GM18526 (cell line): Measurements from ENCODE around the gene RASA3.

Experiments used
- POLR2A ChIP-seq: IDR thresholded peaks from 3 replicates; pipeline ENCODE4 v1.6.1; 2011; ENCODE audit not compliant: insufficient read length; ENCODE audit errors: extremely low read depth

The RASA3 gene

DNA sequence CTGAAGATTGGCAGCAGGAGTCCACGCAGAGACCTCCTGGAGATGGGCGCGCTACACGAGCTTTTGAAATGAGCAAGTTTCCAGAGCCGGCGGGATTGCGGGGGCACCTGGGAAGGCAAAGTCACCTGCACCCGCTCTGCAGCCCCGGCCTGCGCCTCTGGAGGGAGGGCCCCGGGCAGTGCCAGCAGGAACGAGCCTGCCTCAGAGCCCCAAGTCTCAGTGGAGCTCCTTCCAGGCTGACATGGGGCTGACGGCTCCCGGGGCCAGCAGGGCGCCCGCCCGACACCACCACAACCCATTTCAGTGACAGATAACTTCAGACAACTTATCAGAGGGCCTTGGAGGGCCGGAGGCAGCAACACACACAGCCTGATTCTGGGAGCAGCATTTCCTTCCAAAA, 45.0 kb downstream of the RASA3 start:
- no peak for TF ChIP-seq POLR2A

DNA sequence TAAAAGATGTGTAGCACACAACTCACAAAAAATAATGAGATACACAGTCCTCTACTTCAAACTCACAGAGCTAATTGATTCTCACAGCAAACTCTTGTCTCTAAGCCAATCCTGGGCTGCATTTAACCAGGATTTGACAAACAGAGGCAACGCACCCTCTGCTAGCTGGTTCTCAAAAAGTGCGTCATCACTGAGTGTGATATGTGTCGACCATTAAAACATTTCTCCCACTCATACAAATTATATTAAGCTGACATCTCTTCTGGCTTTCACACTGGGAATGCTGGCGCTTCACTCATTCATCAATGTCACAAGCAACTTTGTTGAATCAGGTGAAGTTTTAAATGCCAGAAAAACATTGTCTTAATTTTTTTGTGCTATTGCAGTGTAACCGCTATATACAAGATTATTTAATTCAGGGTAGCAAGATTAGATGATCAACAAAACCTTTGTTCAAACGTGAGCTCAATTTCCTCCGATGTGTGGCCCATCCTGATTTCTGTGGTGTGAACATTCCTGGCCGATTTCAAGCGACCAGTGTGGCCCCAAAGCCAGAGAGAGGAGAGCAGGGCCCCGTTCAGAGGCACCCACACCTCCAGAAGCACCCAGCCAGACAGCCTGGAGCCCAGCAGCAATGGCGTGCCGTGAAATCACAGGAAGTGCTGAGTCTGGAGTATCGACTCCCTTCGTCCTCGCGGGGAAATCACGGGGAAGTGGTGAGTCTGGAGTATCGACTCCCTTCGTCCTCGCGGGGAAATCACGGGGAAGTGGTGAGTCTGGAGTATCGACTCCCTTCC, 49.4 kb downstream of the RASA3 start:
- no peak for TF ChIP-seq POLR2A

DNA sequence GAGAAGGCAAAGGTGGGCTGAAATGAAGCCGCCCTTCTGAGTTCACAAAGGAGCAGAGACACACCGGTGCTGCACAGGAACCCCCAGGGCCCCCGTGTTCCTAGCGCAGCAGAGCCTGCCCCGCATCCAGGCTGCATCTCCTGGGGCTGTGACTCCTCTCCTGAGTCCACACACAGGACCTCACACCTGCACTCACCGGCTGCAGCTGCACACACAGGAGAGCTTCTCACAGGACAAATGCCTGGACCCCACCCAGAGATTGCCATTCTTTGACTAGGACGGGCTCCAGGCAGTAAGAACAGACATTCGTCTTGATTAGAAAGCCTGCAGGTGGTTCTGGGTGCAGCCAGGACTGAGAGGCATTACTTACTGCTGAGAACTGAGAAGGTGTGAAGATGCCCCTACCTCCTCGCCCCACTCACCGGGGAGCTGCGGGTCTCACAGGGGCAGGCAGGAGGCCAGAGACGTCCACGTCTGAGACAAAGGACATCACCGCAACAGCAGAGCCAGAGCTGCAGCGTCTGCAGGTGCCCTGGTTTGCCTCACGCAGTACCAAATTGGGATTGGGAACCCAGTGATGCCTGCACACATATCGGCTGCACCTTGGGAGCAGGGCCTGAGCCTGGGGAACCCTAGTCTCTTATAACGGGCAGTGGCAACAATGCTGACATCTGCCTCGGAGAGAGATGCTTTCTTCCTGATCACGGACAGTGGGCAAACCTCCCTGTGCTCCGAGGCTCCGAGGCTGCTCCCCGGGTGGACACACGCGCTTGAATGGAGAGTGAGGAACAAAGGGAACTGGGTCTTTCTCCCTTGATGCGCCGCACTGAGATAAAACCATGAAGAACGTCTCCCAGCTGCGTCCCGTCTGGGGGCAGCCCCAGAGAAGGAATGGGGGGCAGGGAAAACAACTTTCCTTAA, 50.4 kb downstream of the RASA3 start:
- no peak for TF ChIP-seq POLR2A

DNA sequence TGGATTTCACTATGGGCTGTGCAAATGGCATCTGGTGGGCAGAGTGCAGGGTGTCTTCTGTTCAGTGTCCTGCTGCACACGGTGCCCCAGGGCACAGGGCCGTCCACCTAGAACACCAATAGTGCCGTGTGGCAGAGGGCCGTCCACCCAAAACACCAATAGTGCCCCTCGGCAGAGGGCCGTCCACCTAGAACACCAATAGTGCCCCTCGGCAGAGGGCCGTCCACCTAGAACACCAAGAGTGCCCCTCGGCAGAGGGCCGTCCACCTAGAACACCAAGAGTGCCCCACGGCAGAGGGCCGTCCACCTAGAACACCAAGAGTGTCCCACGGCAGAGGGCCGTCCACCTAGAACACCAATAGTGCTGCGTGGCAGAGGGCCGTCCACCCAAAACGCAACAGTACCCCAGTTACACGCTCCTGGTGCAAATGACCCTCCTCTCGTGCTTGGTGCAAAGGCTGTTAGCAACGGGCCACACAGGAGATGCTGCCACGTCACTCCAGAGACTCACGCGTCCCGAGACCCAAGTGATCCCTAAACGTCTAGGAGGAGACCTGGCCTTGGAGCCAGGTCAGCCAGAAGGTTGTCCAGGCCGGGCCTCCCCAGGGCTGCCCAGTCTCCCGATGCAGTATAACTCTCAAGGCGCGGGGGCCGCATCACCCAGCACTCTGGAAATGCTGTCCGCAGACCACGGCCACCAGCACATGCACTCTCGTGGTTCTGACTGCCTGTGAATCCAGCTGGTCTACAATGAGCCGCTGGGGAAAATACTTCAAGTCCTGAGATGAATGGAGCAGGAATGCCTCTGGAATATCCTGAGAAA, 51.5 kb downstream of the RASA3 start:
- TF ChIP-seq POLR2A = no peak

DNA sequence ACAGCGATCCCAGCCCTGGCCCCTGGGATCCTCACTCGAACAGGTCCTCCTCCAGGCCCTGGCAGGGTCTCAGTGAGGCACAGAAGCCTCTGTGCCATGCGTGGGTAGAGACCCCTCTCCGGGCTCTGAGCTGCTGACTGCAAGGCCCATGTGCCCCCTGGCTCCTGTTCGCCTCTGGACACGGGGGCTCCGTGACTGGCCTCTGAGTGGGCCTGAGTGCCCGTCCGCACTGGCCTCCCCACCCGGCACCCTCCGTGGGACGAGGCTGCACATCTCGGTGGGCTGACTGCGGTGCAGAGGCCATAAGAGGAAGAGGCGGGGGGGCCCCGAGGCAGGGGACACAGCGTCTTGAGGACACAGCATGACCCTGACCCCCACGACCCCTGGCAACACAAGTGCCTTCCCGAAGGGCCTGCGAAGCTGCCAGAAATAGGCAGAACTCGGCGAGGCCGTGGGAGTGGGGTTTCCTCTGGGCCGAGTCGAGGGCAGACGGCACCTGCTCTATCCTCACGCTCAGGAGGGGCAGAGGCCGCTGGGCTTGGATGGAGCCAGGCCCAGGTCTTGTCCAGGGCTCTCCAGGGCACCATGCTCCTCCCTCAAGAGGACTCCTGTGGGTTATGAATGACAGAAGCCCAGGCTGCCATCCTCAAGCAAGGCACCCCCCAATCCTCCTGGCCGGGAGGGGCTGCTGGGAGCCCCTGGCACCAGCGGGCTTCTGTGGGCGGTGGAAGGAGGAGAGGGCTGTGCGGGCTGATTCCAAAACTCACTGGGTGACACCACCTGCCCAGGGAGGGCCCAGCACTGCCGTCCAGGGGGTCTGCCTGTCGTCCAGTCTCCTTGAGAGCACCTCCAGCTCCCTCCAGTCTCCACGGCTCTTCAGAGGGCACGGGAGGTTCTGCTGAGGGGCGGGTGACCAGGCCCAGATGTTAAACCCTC, 52.6 kb downstream of the RASA3 start:
- TF ChIP-seq POLR2A = no peak

DNA sequence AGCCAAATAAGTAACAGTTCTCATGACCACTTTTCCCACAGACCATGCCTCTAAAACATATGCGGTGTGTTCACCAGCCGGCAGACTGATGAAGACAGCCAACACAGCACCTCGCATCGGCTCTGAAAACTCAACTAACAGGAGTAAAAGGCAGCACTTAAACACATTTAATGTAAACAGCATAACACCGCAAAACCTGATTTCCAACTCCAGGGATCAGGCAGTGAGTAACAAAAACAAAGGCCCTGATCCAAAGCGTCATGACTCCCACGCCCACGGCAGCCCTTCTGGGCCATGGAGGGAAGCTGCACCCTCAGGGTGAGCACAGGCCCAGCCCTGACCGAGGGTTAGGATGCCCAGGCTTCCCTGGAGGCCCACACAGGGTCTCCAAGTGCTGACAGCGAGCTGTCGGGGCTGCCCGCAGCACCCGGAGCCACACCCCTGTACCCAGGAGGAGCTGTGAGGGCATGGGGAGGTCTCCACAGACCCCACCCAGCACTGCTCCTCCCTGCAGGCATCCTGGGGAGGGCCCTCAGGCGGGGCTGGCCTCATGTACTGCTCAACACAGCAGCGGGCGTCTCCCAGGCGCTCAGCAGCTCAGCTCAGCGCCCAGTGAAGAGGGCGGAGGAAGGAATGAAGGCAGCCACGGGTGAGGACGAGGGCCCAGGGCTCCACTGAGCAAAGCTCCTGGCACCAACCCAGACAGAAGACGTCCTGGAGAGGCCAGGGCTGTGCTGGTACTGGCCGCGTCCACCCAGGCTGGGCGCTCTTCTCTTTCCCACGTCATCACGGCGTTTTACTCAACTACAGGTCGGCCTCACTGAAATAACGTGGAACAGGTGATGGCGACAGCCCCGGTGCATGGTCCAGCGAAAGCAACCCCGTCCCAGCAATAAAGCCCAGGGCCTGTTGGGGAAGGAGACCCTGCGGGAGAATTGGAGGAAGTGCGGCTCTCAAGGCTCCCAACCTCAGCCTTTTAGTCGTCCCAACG, 53.7 kb downstream of the RASA3 start:
- TF ChIP-seq POLR2A = no peak

DNA sequence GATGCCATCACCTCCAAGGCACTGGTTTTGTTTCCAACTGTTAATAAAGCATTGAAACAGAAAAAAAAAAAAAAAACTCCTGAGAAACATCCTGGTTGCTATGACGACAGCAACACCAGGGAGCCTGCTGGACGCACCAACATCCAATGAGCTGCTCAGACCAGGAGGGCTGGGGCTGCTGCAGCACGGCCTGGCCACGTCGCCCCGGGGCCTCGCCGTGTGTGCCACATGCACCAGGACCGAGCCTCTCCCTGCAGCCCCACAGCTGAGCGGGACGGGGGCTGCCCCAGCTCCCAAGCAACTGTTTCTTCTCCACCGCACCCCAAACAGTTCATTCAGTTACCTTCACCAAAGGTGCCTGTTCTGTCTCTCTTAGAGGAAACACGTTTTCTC, 54.5 kb downstream of the RASA3 start:
- TF ChIP-seq POLR2A = no peak

DNA sequence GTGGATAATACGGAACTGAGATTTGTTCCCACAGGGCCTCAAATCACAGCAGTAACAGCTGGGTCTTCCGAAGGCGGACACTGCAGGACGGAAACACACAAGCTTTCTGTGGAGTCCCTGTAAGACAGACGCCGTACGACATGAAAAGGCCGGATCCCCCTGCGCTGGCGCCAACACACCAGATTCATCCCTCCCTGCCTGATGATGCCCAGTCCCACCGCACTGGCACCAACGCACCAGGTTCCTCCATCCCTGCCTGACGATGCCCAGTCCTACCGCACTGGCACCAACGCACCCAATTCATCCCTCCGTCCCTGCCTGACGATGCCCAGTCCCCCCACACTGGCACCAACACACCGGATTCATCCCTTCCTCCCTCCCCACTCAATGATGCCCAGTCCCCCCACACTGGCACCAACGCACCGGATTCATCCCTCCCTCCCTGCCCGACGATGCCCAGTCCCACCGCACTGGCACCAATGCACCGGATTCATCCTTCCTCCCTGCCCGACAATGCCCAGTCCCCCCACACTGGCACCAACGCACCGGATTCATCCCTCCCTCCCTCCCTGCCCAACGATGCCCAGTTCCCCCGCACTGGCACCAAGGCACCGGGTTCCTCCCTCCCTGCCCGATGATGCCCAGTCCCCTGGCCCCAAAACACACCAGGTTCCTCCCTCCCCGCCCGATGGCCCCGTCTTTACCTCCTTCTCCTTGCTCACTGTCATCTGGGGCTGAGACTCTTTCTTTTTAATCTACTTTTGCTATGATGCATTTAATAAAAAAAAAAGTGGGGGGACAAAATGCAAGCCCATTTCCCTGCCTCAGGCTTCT, 55.1 kb downstream of the RASA3 start:
- TF ChIP-seq POLR2A = no peak

DNA sequence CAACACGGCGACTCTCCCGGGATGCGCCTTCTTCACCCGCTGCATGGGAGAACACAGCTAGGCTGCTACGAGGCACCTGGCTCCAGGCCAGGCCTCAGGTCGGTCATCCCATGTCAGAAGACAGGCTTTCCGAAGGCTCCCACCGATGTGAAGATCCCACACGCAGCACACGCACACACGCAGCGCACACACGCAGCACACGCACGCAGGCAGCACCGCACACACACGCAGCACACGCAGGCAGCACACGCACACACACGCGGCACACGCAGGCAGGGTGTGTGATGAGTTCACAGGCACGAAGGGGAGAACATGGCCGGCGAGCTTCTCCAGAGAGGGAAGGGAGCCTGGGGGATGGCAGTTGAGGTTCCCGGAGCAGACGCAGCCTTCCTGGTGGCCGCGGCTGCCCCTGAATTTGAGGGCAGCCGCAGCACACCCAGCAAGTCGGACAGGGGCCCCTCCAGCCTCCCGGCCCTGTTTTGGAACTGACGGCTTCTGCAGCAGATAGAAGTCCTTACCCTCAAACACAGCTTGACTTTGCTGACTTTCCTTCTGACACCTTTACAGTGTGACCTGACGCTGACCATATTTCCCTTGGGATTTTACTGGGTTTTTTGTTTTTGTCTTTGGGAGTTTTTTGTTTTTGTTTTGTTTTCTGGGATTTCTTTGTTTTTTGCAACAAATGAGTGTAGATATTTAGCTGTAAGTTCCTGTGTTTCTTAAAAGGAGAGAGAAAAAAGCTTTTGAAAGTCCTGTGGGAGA, 55.9 kb downstream of the RASA3 start:
- no peak for TF ChIP-seq POLR2A

DNA sequence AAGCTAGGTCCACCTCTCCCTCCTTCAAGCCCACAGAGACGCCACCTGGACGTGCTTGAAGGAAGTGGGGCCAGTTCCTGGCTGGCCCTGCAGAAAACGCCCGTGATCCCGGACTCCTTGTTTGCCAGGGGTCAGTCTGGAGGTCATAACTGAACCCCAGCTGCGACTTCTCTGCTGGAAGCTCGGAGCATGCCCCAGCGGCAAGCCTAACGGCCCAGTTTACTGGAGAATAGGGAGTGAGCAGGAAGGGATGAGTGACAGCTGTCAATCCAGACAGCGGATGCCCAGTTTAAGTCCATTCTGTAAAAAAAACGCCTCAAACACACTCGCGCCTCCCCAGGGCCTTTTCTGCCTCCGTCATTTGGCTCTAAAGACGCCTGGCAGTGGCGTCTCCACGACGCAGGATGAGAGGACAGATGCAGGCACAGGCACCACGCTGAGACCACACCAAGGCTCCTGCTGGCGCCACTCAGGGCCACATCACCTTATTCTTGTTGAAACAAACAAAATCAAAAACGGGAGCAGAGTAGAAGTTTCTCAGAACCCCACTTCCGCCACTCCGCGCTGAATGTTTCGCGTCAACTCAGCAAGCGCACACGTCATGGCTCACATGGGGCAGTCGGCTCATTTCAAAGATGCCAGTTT, 57.6 kb downstream of the RASA3 start:
- TF ChIP-seq POLR2A = no peak
